Retina (tissue), 1 donor: ENCODE measurements around the gene SIRT1.
"Not testable (repeated sequence)": the region's sequence is repeated elsewhere in the genome, so short reads cannot be mapped to it uniquely, and the experiment has no call there.

Experiments
- DNase-seq: peaks from one replicate; pipeline ENCODE4 v3.0.0-alpha.2; 2016

The SIRT1 gene

GRCh38 chr10:67877421-67877820 is 7.0 kb upstream of the SIRT1 start:
- DNase-seq: not testable (repeated sequence)

DNA sequence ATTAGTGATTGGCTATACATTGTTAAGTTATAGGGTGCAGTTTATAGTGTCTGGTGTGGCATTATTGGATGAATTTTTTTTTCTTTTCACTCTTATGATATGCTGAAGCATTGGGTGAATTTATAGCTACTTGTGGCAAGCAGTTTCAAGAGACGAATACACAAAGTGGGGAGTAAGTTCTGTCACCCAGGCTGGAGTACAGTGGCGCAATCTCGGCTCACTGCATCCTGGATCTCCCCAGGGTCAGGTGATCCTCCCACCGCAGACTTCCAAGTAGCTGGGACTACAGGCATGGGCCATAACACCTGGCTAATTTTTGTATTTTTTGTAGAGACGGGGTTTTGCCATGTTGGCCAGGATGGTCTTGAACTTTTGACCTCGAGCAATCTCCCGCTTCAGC is 6.3 kb upstream of the SIRT1 start:
- no peak for DNase-seq

GRCh38 chr10:67883710-67884312 is 645 bp upstream of the SIRT1 start:
- DNase-seq: no peak

DNA sequence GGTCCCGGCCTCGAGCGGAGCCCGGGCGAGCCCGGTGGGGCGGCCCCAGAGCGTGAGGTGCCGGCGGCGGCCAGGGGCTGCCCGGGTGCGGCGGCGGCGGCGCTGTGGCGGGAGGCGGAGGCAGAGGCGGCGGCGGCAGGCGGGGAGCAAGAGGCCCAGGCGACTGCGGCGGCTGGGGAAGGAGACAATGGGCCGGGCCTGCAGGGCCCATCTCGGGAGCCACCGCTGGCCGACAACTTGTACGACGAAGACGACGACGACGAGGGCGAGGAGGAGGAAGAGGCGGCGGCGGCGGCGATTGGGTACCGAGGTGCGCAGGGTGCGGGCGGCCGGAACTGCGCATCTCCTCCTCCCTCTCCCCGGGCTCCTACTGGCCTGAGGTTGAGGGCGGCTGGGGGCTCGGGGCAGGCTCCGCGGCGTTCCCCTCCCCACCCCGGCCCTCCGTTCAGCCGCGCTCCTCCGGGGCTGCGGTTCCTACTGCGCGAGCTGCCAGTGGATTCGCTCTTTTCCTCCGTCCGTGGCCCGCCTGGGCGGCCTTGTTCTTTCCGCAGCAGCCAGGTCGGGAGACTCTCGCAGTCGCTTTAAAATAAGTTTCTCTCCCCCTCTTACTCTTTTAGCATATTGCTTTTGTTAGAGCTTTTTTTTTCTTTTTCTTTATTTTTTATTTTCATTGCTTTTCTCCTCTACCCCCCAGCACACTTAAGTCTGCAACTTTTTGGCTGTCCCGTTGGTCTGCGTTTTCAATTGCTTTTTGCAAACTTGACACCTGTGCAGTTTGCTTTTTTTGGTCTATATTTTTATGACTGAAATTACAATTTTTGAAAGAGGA is 600 bp downstream of the SIRT1 start:
- DNase-seq: peak; percentile 94

DNA sequence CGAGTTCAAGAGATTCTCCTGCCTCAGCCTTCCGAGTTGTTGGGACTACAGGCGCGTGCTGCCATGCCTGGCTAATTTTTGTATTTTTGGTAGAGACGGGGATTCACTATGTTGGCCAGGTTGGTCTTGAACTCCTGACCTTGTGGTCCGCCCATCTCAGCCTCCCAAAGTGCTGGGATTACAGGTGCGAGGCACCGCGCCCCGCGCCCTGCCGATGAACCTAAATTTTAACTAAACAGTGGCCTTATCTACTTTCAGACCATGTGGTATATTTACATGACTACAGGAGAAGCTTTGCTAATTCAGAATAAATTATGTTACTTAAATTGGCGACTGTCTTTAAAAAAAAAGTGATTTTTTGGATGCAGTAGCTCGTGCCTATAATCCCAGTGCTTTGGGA is 9.2 kb downstream of the SIRT1 start:
- no peak for DNase-seq

DNA sequence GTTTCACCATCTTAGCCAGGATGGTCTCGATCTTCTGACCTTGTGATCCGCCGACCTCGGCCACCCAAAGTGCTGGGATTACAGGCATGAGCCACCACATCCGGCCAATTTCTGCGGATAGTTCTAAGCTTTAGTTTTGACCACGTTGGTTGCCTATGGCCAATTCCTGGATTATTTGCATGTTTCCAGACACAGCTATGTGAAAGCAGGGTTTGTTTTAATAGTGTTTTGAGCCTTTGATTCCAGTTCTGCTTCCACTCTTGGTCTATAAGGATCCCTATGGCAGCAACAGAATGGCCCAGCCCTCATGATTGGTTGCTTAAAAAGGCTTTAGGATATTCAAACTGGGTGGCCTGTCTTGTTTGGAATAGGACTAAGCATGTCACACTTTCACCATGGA is 19.1 kb downstream of the SIRT1 start:
- DNase-seq: no peak

GRCh38 chr10:67912331-67912946 is 28.0 kb downstream of the SIRT1 start:
- DNase-seq: no peak

DNA sequence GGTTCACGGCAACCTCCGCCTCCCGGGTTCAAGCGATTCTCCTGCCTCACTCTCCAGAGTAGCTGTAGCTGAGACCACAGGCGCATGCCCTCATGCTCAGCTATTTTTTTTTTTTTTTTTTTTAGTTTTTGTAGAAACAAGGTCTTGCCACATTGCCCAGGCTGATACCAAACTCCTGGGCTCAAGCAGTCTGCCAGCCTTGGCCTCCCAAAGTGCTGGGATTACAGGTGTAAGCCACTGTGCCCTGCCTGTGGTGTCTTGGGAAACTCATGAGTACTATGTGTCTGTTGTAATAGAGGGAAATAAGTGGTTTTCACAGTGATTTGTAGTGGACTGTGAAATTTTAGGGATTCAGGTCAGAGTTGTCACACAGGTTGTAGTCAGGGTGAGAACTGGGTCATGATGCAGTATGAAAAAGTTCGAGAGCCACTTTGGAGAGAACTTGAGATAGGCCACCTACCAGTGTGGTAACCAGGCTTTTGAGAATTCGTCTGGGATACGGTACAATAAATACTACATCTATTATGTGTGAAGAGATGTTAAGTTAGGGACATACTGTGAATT is 30.4 kb downstream of the SIRT1 start:
- DNase-seq: no peak

- DNase-seq: no peak
Measured at GRCh38 chr10:67917169-67917568, 32.7 kb downstream of the SIRT1 start.

GRCh38 chr10:67917679-67918078 is 33.2 kb downstream of the SIRT1 start:
- no peak for DNase-seq

DNA sequence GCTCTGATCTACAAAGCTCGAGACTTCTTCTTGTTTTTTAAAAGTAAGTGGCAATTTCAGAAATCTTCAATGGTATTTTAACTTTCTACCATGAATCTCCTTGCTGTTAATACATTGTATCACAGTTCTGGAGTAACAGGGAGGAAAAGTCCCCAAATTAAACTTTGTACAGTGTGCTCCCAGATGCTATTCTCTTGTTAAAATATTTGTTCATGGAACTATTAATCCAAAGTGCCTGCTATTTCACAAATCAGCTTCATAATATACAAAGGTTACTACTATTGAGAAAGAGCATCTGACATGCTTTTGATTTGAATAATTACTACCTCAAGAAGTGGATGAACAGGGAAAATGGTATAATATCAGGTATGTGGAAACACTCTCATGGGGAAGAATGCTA is 36.6 kb downstream of the SIRT1 start:
- DNase-seq: no peak

- no peak for DNase-seq
Measured at GRCh38 chr10:67923551-67923950, 39.1 kb downstream of the SIRT1 start.

DNA sequence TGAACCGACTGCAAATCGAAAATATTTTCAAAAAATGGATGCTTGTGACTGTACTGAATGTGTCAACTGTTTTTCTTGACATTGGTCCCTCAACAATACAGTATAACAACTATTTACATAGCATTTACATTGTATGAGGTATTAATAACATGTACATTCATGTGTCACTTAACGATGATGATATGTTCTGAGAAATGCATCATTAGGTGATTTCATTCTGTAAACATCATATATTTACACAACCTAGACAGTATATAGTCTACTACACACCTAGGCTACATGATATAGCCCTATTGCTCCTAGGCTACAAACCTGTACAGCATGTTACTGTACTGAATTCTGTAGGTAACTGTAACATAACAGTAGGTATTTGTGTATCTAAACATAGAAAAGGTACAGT is 39.7 kb downstream of the SIRT1 start:
- DNase-seq: no peak

- no peak for DNase-seq
Measured at GRCh38 chr10:67925449-67926005, 41.1 kb downstream of the SIRT1 start.

- no peak for DNase-seq
Measured at GRCh38 chr10:67926951-67927350, 42.5 kb downstream of the SIRT1 start.

- no peak for DNase-seq
Measured at GRCh38 chr10:67933199-67933598, 48.7 kb downstream of the SIRT1 start.

GRCh38 chr10:67934336-67934735 is 49.9 kb downstream of the SIRT1 start:
- no peak for DNase-seq

- DNase-seq: no peak
Measured at GRCh38 chr10:67935223-67935622, 50.8 kb downstream of the SIRT1 start.

GRCh38 chr10:67936416-67936815 is 52.0 kb downstream of the SIRT1 start:
- no peak for DNase-seq

GRCh38 chr10:67943917-67944316 is 59.5 kb downstream of the SIRT1 start:
- no peak for DNase-seq

DNA sequence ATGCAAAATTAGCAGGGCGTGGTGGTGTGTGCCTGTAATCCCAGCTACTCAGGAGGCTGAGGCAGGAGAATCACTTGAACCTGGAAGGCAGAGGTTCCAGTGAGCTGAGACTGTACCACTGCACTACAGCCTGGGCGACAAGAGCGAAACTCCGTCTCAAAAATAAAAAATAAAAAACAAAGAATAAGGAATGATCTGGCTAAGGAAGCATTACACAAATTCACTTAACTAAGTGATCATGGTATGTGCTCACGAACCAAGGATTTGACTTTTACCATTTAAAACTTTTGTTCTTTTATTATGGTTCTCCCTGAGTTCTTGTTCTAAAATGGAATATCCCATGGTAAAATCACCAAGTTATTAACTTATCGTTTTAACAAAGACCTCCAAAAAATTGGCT is 71.2 kb downstream of the SIRT1 start:
- no peak for DNase-seq

DNA sequence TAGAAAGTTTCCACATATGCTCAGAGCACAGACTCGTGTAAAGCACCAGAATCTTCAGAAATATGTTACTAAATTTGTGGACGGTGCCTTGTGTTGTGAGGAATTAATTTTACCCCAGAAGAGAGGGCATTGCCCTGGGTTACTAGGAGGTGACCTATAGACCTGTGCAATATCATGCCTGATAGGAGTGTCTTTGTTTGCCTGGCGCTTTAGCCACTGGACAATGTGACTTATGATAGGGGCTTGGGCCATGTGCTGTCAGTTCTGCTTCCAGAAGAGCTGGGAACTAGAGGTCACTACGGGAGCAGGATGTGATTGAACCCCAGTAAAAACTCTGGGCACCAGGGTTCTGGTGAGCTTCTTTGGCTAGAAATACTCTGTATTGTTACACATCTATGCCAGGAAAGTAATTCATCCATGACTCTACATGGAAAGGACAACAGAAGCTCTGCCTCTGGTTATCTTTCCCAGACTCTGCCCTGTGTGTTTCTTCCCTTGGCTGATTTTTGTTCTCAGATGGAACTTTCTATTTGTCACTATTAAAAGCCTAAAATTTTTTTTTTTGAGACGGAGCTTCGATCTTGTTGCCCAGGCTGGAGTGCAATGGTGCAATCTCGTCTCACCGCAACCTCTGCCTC is 75.5 kb downstream of the SIRT1 start:
- no peak for DNase-seq

DNA sequence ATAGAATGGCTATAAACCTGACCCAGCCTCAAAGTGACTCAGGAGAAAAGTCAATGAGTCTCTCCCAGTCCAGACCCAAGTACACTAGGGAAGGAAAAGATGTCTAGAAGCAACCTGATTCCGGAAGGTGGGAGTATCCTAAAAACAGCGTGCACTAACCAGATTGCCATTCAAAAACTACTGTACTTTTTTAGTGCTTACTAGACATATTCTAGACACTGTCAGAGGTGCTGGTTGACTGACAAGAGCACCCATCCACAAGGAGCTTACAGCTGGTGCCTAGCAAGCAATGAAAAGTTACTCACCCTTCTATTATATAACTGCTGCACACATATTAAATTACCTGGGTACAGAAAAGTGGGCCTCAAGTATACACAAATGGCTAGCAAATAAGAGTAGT is 81.0 kb downstream of the SIRT1 start:
- DNase-seq: no peak
